ENCODE measurements around the gene ANKS1B.

The ANKS1B gene

DNA sequence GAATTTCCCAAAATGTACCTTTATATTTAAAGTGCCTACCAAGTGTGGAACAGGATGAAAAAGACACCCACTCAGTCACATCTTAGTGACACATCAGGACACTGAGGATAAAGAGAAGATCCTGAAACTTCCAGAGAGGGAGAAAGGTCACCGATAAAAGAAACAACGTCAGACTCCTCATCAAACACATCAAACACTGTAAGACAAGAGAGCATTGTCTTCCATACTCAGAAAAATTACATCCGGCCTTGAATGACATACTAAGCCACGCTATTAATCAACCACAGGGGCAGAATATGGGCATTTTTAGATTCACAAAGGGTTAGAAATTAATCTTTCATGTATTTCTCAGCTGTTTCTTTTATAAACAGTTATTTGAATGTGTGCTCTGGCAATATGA is 849.4 kb downstream of the ANKS1B start:
- Histone ChIP-seq H3K4me2 (no peak overlapping the region), H3K36me3 (ENCODE audit: insufficient read depth) (no peaks in the 10 kb centered on the region), H3K4me3 (IDR thresholded peaks at IDR 0.05; ENCODE audit: insufficient read depth, low read depth, low read length) (no peak overlapping the region), H3K79me2 (ENCODE audit: insufficient read depth, low read depth) (no peaks in the 10 kb centered on the region), H3K4me1 (ENCODE audit: low read depth, poor library complexity, severe bottlenecking) (no peaks in the 10 kb centered on the region), H2AFZ (ENCODE audit: low read depth) (no peak overlapping the region), H4K20me1 (ENCODE audit: insufficient read depth) (no peaks in the 10 kb centered on the region), H3K9ac (no peak overlapping the region), H3K27me3 (ENCODE audit: insufficient read depth, low read depth) (no peaks in the 10 kb centered on the region), H3K27ac (no peak overlapping the region)
- TF ChIP-seq, protein P1, sequence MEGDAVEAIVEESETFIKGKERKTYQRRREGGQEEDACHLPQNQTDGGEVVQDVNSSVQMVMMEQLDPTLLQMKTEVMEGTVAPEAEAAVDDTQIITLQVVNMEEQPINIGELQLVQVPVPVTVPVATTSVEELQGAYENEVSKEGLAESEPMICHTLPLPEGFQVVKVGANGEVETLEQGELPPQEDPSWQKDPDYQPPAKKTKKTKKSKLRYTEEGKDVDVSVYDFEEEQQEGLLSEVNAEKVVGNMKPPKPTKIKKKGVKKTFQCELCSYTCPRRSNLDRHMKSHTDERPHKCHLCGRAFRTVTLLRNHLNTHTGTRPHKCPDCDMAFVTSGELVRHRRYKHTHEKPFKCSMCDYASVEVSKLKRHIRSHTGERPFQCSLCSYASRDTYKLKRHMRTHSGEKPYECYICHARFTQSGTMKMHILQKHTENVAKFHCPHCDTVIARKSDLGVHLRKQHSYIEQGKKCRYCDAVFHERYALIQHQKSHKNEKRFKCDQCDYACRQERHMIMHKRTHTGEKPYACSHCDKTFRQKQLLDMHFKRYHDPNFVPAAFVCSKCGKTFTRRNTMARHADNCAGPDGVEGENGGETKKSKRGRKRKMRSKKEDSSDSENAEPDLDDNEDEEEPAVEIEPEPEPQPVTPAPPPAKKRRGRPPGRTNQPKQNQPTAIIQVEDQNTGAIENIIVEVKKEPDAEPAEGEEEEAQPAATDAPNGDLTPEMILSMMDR (conservative IDR thresholded peaks at IDR 0.05; ENCODE audit: low read depth, low read length), result no peak

DNA sequence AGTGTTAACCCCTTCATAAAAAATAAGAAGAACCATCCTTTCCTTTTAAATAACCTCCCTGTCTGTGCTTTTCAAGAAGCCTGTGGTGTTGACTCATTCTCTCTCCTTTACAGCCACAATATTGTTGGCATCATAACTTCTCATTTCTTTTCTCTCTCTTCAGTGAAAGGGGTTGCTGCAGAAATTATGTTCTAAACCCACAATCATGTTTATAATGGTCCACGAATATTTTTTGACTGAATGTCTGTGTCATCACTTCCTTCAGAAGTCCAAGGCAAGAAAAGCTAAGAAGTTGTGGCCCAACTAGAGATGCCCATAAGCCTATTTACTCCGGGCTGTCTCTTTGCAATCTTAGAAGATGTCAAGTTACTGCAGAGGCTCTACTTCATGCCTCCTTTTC is 851.3 kb downstream of the ANKS1B start:
- H4K20me1 ChIP-seq (ENCODE audit: insufficient read depth), result no peaks in the 10 kb centered on the region
- H3K27me3 ChIP-seq (ENCODE audit: insufficient read depth, low read depth), result no peaks in the 10 kb centered on the region
- TF ChIP-seq, protein P1 (conservative IDR thresholded peaks at IDR 0.05; ENCODE audit: low read depth, low read length), result no peak
- H2AFZ ChIP-seq (ENCODE audit: low read depth), result no peak overlapping the region
- no peak overlapping the region for H3K27ac ChIP-seq
- H3K4me2 ChIP-seq, result no peak overlapping the region
- no peaks in the 10 kb centered on the region for H3K79me2 ChIP-seq (ENCODE audit: insufficient read depth, low read depth)
- H3K36me3 ChIP-seq (ENCODE audit: insufficient read depth), result no peaks in the 10 kb centered on the region
- no peak overlapping the region for H3K4me3 ChIP-seq (IDR thresholded peaks at IDR 0.05; ENCODE audit: insufficient read depth, low read depth, low read length)
- H3K4me1 ChIP-seq (ENCODE audit: low read depth, poor library complexity, severe bottlenecking), result no peaks in the 10 kb centered on the region
- no peak overlapping the region for H3K9ac ChIP-seq

DNA sequence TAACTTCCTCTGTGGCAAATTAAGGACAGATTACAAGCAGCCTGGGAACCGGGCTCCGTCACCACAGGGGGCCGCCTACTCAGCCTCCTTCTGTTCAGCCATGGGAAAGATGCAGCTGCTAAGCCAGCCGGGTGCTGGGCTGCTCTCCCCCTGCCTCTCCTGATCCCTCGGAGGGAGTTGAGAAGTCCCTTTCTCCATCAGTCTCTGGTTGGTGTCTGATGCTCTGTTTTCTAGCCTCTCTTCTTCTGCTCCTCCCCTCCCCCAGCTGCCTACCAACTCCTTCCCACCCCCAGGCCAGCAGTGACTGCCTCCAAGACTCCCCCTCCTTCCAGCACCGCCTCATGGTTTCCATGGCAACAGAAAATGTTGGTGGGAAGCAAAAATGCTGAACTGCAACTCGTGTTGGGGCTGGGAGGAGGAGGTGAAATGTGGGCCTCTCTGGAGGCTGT is 853.0 kb downstream of the ANKS1B start:
- H3K4me2 ChIP-seq, result no peak overlapping the region
- H3K27ac ChIP-seq, result no peak overlapping the region
- TF ChIP-seq, protein P1 (conservative IDR thresholded peaks at IDR 0.05; ENCODE audit: low read depth, low read length), result no peak

DNA sequence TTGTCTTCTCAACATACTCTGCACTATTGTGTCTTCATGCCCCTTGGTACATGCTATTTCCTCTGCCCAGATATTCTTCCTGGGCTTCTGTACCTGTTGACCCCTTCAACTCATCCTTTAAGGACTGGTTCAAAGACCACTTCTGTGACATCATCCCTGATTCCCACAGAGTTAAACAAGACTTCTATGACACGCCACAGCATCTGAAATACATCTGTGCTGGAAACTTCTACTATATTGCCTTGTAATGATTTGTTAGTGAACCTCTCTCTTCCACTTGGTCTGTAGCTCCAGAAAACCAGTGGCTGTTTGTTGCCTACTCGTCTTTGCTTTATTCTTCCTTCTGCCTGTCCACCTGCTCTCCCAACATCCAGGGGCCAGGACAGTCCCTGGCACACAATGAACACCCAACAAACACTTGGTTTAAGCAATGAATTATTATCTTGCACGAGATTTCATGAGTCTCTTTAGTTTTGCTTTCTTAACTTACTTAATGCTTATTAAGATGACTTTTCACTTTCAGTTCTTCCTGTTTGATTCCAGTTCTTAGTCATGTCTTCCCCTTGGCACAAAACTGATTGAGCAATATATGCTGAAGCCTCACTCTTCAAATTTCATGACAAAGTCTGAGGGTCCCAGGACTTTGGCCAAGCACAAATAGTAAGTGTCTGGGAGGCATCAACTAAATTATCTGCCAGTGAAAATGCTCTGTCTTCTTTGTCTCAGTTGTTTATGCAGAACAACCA is 853.8 kb downstream of the ANKS1B start:
- TF ChIP-seq, protein P1 (conservative IDR thresholded peaks at IDR 0.05; ENCODE audit: low read depth, low read length), result no peak
- Histone ChIP-seq H3K27me3 (ENCODE audit: insufficient read depth, low read depth) (no peaks in the 10 kb centered on the region), H3K36me3 (ENCODE audit: insufficient read depth) (no peaks in the 10 kb centered on the region), H3K27ac (no peak overlapping the region), H3K4me3 (IDR thresholded peaks at IDR 0.05; ENCODE audit: insufficient read depth, low read depth, low read length) (no peak overlapping the region), H3K9ac (no peak overlapping the region), H2AFZ (ENCODE audit: low read depth) (peak overlapping the region; percentile 20; the same call in 1 of the 2 replicates), H4K20me1 (ENCODE audit: insufficient read depth) (no peaks in the 10 kb centered on the region), H3K79me2 (ENCODE audit: insufficient read depth, low read depth) (no peaks in the 10 kb centered on the region), H3K4me2 (no peak overlapping the region; the same call in 1 of the 2 replicates), H3K4me1 (ENCODE audit: low read depth, poor library complexity, severe bottlenecking) (no peaks in the 10 kb centered on the region)

More for the DNA sequence above, 853.0 kb downstream of the ANKS1B start:
- Histone ChIP-seq H3K4me3 (IDR thresholded peaks at IDR 0.05; ENCODE audit: insufficient read depth, low read depth, low read length) (no peak overlapping the region), H4K20me1 (ENCODE audit: insufficient read depth) (no peaks in the 10 kb centered on the region), H3K9ac (no peak overlapping the region), H3K4me1 (ENCODE audit: low read depth, poor library complexity, severe bottlenecking) (no peaks in the 10 kb centered on the region), H3K79me2 (ENCODE audit: insufficient read depth, low read depth) (no peaks in the 10 kb centered on the region), H2AFZ (ENCODE audit: low read depth) (no peak overlapping the region), H3K27me3 (ENCODE audit: insufficient read depth, low read depth) (no peaks in the 10 kb centered on the region), H3K36me3 (ENCODE audit: insufficient read depth) (no peaks in the 10 kb centered on the region)
